T-helper 2 cell (primary cell): ENCODE results near the gene NOX5.
"Not testable (repeated sequence)": the region's sequence is repeated elsewhere in the genome, so short reads cannot be mapped to it uniquely, and the experiment has no call there.

Experiments used
- DNase-seq, 5 experiments: peaks; one replicate each; pipeline versions ENCODE4 v3.0.0 to v3.0.0-alpha.2; 2012 to 2022

The NOX5 gene

DNA sequence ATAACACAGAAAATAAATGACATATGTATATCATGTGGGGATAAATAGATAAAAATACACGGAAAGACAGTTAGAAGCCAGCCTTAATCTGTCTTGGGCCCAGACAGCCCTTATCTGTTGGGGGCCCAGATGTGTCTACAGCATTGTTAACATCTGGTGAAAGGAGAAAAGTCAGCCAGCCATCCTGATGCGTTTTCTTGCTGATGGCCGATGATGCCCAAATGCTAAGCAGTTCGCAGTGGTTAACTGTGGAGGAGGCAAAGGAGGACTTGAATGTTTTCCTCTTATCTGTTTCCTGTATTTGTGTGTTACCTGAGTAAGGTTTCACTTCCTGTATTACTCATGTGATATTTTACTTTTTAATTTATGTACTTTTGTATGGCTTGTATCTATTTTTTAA lies 46.2 kb downstream of the NOX5 start:
- peak in 1 of 5 experiments; percentile 58 for DNase-seq

DNA sequence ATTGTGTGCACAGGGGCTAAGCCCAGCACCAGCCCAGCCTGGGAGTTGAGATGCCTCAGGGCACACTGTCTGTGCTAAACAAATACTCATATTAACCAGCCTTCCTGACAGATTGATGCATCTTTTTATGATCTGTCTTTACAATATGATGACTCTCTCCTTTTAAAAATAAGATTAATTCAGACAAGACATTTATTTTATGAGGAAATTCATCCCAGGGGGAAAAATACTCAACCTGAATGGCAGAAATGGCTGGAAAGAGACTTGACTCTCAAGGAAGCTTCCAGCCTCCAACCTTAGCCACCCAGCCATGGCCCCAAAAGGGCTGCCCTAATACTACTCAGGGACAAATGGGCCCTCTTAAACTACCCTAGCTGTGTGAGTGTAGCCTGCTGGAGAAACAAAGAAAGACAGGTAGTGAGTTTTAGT lies 46.9 kb downstream of the NOX5 start:
- DNase-seq = no peak

DNA sequence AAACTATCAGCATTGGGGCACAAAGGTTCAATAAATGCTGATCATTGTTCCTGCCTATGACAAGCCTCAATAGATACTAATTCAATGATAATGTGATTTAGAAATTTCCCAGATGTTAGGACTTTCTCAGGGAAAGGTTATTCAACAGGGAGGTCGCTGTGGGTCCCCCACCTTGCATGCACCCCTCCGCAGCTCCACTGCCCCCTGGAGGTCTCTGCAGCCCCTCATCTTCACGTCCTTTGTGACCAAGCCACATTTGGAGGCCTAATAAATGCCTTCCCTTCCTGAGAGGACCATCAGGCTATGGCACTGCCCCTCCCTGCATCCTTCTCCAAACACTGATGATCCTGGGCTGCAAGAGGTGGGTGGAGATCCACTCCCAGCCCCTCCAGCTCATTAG lies 50.2 kb downstream of the NOX5 start:
- DNase-seq = no peak

DNA sequence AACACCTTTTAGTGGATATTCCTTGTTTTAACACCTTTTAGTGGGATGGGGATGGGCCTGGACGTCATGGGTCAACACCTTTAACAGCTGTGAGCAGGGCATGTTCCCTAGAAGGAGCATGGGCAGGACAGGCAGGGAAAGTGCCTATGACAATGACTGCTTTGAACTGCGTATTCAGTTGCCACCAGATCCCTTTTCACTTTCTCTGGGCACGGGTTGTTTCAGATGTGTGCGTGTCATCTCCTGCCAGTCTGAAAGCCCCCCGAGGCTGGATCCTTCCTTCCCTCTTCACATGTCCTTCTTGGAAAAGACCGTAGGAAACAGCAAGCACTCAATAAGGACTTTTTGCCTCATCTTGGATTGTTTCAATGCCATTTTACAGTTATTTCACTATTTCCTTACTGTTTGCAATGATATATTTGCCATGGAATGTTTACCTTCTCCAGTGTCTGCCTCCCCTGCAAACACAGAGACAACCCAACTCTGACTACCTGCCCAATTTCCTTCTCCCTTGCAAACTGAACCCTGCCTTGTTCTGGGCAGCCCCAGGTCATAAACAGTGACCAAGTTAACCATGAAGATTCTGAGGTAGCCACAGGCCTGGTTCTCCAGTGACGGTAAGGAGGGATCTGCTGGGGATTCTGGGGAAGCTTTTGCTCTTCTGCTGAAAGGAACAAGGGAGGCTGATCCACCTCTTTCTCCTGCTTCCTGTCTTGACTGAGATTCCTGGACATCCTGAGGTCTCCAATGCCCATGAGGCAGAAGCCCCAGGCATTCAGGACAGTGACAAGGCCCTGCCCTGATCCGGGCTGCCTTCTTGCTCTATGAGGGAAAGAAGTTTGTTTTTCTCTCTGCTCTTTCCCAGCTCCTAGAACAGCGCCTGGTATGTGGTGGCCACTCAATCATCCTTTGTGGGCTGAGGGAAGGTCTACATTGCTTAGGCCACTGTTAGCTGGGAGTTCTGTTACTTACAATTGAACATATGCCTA lies 51.8 kb downstream of the NOX5 start:
- DNase-seq = no peak

DNA sequence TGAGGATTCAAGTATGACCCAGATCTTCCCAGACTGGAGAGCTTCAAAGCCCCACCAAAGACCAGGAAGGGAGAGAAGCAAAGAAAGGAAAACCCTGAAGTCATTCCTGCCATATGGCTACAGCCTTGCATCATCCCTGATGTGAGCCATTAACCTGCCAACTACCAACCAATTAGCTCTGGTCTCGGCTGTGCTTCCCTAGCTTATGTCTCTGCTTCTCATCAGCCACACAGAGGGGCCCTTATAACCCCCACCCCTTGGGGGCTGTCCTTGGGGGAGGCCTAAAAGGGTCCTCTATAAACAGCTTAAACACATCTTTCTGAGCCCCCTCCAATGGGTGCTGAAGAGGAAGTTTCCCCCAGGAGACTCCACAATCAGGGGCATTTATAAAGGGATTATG lies 52.8 kb downstream of the NOX5 start:
- no peak for DNase-seq

DNA sequence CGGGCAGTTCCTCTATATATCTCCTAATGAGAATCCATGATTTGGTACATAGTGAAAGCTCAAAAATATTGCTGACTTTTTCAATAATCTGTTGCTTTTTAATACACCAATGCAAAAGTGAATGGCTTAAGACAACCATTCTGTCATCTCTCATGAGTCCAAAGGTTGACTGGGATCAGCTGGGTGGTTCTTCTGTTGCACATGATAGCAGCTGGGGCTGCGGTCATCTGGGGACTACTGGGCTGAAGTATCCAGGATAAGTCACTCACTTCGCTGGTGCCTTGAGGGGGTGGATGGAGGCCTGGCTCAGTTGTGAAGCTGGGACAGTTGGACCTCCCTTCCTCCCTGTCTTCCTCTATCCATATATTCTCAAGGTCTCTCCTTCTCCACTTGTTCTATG lies 53.7 kb downstream of the NOX5 start:
- no peak for DNase-seq

DNA sequence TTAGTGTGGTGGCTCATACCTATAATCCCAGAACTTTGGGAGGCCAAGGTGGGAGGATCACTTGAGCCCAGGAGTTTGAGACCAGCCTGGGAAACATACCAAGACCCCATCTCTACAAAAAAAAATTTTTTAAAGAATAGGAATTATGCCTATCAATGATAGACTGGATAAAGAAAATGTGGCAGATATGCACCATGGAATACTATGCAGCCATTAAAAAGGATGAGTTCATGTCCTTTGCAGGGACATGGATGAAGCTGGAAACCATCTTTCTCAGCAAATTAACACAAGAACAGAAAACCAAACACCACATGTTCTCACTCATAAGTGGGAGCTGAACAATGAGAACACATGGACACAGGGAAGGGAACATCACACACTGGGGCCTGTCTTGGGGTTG lies 54.8 kb downstream of the NOX5 start:
- DNase-seq = not testable (repeated sequence)

DNA sequence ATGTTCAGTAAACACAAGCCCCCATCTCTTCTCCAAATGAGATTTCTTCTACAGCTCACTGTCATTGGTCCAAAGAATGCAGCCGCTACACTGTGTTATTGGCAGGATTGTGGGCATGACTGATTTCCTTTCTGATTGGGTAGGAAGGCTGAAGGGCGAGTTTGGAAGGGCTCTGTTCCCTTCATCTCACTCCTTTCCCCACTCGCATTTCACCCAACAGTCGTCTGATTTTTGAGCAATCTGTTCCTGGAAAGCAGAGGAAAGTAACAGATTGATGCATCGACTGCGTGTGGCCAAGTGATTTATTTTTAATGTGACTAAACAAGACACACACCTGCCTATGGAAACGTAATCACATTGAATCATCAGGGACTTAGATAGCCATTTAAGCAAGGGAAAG lies 55.5 kb downstream of the NOX5 start:
- no peak for DNase-seq

DNA sequence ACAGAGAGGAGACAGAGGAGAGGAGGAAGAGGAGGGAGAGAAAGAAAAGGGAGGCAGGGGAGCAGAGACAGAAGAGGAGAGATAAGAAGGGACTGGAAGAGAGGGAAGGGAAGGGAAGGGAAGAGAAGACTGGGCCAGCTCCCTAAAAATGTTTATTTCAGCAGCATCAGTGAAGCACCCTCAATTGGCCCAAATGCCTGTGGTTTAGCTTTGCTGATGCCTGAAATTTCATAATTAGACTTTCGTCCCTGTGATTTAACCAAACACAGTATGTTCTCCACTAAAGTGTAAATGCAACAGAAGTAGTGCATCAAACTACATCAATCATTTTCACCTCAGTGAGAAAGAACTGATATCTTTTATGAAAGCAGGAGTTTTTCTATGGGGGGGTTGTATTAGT lies 55.9 kb downstream of the NOX5 start:
- DNase-seq = no peak

DNA sequence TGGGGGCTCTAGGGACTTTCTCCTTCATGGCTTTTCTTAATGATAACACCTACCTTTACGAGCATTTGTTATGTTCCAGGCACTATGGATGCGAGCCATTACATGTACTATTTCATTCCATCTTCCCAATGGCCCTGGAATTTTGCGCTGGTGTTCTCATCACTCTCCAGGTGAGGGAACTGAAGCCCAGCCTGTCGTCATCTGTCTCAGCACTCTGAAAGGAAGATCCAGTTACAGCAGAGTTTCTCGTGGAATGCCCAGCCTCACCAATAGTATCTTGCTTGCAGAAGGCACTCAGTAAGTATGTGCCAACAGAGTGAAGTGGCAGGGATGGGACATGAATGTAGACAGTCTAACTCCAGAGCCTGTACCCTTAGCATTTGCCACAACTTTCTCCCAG lies 56.8 kb downstream of the NOX5 start:
- DNase-seq = no peak

DNA sequence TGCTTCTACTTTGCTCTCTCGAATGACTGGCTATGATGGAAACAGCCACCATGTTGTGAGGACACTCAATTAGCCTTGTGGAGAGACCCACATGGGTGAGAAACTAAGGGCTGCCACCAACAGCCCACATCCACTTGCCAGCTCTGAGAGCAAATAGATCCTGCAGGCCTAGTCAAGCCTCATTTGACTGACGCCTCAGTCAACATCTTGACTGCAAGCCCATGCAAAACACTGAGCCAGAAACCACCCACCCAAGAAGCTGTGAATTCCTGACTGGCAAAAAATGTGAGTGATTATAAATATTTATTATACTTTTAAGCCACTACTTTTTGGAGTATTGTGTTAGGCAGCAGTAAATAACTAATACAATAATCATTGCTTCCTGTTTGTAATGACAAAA lies 58.4 kb downstream of the NOX5 start:
- no peak for DNase-seq

DNA sequence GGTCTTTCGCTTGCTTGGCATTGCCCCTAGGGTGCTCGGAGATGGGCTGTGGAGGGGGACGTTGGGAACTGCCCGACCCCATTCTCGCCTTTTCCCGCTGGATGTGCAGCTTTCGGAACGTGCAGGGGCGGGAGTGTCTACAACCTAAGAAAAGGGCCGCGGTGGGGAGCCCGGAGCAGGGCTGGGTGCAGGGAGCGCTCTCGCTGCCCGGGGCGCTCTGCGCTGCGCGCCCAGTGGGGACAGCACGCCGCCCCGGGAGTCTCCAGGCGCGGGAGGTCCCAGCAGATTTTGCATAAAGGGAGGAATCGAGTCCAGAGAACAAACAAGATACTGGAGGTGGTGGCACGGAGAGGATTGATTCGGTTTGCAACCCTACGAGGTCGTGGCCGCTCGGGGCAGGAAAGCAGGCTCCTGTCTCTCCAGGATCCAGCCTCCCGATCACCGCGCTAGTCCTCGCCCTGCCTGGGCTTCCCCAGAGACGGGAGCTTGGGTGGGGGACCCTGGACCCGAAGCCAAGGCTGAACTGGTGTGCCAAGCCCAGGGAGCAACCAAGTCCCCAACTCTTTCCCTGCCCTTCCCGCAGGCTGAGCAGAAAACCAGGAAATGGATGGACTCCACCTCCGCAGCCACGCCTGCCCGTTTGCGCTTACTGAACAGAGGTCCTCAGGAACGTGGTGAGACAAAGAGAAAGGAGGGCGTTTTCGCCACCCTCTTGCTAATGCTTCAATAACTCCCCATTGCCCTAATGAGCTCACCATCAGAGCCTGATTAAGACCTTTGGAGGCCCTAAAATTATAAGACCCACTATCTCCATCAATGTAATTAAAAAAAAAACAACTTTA lies 59.7 kb downstream of the NOX5 start:
- DNase-seq = no peak

DNA sequence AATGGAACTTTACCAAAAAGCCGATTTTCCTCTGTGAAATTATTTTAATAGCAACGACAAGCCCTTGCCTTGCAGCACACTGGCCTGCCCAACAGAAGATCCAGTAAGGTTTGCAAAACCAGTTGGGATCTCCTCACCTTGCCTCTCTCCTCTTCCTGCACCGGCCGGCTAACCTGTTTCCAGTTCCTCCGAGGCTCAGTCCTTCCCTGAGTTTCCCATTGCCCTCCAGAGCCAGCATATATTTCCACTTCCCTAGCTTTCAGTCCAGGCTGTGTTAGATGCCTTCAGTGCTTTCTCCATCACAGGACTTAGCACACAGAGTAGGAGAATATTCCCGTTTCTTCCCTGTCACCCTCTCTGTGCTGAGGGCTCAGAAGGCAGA lies 60.3 kb downstream of the NOX5 start:
- DNase-seq = no peak

DNA sequence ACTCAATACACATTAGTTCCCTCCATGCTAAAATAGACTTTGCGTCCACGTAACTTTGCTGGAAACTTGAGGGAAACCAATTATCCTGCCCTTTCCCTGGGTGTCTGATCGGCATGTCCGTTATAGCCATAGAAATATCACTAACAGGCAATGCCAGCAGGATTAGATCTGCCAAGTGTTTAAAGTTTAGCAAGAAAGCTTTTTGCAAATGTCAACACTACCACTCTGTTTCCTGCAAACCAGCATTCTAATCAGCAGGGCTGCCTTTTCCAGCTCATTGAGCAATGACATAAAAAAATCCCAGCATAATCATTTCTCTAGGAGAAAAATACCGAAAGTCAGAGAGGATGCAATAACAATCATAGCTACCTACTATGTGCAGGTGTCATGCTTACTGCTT lies 60.9 kb downstream of the NOX5 start:
- DNase-seq = no peak

DNA sequence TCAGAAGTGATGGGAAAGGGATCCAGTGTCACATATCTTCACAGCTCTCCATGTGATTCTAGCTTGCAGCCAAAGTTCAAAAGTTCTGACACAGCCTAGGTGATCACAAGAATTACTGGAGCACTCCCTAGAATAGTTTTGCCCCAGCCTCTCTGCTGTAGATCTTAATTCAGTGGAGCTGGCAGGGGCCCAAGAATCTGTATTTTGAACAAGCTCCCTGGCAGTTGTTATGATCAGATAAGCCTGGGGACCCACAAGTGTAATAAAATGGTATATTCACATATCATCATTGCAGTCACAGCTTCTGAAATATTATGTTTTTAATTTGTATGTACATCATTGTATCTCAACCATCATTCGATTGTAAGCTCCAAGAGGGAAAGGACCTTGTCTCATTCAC lies 62.3 kb downstream of the NOX5 start:
- no peak for DNase-seq

DNA sequence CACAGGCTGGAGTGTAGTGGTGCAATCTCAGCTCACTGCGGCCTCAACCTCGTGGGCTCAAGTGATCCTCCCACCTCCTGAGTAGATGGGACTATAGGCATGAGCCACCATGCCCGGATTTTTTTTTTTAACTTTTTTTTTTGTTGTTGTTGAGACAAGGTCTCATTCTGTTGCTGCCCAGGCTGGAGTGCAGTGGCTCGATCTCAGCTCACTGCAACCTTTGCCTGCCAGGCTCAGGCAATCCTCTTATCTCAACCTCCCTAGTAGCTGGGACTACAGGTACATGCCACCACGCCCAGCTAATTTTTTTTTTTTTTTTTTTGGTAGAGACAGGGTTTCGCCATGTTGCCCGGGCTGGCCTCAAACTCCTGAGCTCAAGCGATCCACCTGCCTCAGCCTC lies 64.1 kb downstream of the NOX5 start:
- no peak for DNase-seq

DNA sequence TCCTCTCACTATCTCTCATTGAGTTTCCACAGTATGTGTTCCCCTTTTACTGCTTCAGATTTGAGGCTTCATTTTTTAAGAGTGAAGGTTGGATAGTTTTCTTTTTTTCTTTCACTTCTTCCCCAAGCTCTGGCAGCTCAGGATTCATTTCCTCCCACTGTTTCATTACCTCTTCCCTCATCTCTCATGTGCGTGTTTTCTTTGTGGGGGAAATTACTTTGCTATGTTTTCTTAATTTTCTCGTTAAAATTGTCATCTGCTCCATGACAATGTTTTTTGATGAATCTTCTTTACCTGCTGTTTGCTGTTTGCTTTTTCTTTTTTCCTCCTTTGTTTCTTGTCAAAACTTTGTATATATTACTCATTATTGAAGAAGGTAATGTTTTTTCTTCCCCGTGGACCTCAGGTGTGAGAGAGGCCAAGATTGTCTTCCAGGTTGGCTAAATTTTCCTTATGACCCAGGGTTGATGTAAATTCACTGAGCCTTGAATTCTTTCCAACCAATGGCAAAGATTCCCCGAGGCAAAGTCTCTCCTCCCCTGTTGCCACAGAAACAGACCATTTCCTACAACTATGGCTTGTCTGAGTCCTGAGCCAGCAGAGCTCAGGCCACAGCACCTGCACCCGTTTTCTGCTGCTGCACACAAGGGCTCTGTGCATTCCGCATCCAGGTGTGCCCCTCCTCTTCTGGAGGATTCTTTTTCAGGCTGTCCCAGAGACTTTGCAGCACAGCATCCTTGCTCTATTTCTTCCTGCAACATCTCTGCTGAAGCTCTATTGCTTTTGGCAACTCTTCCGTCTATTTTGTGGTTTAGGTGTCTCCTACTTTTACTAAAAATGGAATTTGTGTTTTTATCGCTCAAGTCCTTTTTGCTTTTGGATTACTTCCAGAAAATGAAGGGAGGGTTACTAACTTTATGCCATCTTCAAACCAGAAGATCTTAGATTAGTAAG lies 66.1 kb downstream of the NOX5 start:
- no peak for DNase-seq

DNA sequence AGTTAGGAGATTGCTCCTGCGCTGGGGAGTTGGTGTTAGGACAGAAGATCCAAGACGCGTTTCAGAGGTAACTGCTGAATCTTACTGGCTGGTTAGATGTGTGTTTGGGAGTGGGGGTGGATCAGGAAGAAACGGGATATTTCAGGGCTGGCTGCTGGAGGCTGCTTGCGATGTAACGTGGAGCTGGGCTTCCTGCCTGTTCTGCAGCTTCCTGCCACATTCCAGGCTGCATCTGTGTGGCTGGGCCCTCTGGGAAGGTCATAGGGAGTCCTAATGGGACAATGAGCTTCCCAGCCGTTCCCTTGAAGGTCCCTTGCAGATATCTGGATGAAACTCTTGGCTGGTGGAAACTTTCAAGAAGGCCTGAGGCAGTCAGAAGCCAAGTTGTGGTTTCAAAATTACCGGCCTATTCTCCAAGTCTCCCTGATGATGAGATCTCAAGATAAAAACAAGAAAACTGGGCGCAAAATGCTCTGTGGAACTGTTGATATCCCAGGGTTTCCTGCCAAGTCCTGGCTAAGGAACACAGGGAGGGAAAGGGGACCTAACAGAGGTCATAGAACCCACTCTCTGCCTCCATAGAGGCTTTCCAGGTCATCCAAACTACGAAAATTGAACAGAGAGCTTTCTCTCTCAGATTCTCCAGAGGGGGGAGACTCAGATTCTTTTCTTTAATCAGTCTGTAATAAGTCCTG lies 67.0 kb downstream of the NOX5 start:
- no peak for DNase-seq

DNA sequence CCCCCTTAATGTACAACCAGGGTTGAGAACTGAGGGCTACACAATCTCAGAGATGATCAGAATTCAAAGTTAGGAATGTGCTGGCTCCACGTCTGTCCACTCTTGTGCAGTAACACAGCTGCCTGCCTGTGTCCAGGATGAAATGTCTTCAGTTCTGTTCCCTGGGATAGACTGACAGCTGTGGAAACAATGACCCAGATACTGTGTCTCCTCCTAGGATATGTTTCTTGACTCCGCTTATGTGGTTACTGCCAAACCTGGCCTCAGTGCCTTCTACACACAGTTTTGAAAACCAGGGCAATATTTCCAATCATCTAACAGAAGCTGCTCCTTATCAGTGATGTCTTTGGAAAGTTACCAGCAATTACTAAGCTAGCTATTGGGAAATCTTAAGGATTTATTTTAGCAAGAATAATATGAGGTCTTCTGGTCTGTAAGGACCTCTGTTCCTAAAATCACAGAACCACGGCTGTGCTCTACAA lies 67.6 kb downstream of the NOX5 start:
- DNase-seq = no peak

DNA sequence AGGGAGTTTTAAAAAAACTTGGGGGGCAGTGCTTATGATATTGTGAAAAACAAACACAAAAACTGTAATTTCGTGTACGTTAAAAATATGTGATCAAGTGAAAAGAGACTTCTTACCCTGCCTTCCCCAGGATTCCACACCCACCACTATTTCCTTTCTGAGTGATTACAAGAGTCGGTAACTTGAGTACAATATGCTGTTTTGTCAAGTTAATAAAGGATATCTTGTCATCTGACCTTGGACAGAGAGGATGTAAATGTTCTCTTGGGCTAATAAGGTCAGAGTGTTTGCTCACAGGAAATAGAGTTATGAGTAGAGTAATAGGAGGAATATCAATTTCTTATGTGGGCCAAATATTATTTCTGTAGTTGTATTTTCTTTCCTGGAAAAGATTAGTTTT lies 68.1 kb downstream of the NOX5 start:
- DNase-seq = peak in 1 of 5 experiments; percentile 42

DNA sequence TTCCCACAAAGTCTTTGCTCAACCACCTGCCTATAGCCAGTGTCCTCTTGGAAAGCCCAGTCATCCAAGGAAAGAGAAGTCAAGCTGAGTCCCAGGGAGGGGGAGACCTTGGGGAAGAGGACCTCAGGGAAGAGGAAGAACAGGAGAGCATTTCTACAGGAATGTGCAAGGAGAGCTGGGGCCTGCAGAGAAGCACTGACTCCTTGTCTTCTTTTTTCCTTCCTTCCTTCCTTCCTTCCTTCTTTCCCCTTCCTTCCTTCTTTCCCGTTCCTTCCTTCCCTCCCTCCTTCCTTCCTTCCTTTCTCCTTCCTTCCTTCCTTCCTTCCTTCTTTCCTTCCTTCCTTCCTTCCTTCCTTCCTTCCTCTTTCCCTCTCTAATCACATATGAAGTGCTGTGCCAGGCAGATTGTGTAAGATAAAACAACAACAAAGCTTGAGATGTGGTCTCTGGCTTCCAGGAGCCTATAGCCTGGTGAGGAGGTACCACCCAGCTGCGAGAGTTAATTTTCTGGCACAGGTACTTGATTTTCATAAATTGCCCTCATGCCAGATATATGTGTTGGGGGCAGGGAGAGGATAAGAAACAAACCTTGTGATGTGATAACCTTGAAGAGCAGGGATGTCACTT lies 70.0 kb downstream of the NOX5 start:
- DNase-seq = no peak
